Urinary bladder (tissue), 4 donors: ENCODE measurements around the gene ASIC2. TPM values are rescaled to one million over a fixed set of nuclear protein-coding genes. Genes with fewer than 3 reads are reported as not detected.

ENCODE experiments used
- DNase-seq: peaks from one replicate; pipeline ENCODE4 v3.0.0-alpha.2; 2015; ENCODE audit errors: extremely low spot score
- H3K27ac ChIP-seq: one replicate; pipeline ENCODE4 v1.5.1; 2013; ENCODE audit warnings: low read depth, mild to moderate bottlenecking, moderate library complexity
- H3K36me3 ChIP-seq: one replicate; pipeline ENCODE4 v1.6.1; 2013; ENCODE audit warnings: mild to moderate bottlenecking, moderate library complexity; ENCODE audit not compliant: insufficient read depth
- H3K4me1 ChIP-seq: one replicate; pipeline ENCODE4 v1.6.1; 2013; ENCODE audit warnings: mild to moderate bottlenecking, moderate library complexity; ENCODE audit not compliant: insufficient read depth
- H3K4me3 ChIP-seq: one replicate; pipeline ENCODE4 v1.5.1; 2013; ENCODE audit warnings: low read depth, low read length
- WGBS: extraction: QIAGEN DNeasy Blood & Tissue Kit; methylation state at CpG from one replicate; pipeline ENCODE4 v1.1.7; 2013; 5-methylcytosine and 5-hydroxymethylcytosine counted together
- polyA plus RNA-seq: library from polyadenylated mRNA; stranded (reverse); fragments of 200-250 nt; gene quantifications from one replicate; pipeline ENCODE4 v1.2.3, GENCODE V29; 2013
- total RNA-seq: library from RNA; depleted of rRNA; stranded (reverse); fragments of >200 nt; gene quantifications from one replicate; pipeline ENCODE4 v1.2.3, GENCODE V29; 2014
- donor health status: healthy with polysubstance abuse.
- donor health status: healthy.

ASIC2 gene
- total and polyA plus RNA-seq, 2 donors: 0.09 to 1.1 TPM

DNA sequence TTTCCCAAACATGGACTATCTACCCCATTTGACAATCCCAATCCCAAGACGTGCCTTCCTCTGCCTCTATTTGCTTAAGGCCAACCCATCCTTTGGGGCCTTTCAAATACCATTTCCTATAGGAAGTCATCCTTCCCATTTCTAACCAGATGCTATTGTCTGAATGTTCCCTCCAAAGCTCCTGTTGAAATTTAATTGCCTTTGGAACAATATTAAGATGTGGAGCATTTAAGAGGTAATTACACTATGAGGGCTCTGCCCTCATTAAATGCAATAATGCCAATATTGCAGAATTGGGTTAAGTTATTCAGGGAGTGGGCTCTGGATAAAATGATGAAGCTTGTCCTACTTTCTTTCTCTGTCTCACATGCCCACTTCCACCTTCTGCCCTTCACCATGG is 125.4 kb downstream of the ASIC2 start:
- Histone ChIP-seq H3K27ac (no peak overlapping the region), H3K4me3 (no peak overlapping the region), H3K4me1 (no peaks in the 10 kb centered on the region), H3K36me3 (no peaks in the 10 kb centered on the region)
- no peak for DNase-seq
- 69% methylated on average over 1 of the region's 1 CpG for WGBS

DNA sequence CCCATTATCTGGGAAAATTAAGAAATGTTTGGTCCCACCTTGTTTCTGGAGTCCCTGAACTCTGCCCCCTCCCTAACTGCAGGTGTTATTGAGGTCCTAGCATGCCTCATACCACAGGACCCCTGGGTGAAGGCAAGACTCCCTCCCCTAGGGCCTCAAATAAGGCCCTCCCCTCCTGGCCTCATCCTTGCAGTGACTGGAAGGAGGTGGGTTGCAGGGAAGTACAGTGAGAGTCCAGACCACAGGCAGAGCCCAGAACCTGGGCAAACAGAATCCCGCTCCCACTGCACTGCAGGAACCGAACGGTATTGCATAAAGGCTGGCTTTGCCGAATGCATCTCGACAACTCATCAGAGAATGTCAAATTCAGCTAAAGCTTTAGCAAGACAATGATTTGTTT is 126.6 kb downstream of the ASIC2 start:
- H3K36me3 ChIP-seq: no peaks in the 10 kb centered on the region
- WGBS: 79% methylated on average over 5 of the region's 5 CpGs
- H3K27ac ChIP-seq: no peak overlapping the region
- no peak for DNase-seq
- no peaks in the 10 kb centered on the region for H3K4me1 ChIP-seq
- no peak overlapping the region for H3K4me3 ChIP-seq

DNA sequence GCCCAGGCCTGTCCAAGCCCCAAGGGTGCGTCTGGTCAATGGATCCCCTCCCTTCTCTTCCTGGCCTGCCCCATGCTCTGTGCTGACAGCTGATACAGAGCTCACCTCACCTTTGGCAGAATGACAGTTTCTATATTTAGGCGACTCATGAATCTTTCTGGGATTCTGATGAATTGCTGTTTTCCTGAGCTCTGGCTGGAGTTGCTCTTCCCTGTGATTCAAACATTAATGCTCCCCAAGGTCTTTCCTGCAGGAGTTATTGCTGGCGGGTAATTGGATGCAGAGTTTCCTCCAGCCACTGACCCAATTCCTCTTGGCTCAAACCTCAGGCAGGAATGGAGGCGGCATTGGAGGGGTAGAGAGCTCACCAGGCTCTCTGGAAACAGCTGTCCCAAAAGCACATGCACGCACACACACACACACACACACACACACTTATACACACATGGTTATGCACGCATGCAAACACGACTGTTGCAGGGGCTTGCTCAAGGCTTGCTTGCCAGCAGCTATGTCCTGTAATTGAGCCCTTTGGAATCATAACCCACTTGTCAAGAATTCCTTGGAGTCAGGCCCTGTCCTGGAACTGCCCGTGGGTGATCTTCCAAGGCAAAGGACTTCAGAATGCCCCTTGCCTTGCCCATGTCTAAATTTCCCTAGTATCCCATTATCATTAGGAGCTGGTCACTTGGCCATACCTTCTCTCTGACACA is 128.8 kb downstream of the ASIC2 start:
- H3K27ac ChIP-seq: no peak overlapping the region
- DNase-seq: no peak
- no peaks in the 10 kb centered on the region for H3K36me3 ChIP-seq
- no peak overlapping the region for H3K4me3 ChIP-seq
- no peaks in the 10 kb centered on the region for H3K4me1 ChIP-seq
- 53% methylated on average over 8 of the region's 8 CpGs for WGBS

DNA sequence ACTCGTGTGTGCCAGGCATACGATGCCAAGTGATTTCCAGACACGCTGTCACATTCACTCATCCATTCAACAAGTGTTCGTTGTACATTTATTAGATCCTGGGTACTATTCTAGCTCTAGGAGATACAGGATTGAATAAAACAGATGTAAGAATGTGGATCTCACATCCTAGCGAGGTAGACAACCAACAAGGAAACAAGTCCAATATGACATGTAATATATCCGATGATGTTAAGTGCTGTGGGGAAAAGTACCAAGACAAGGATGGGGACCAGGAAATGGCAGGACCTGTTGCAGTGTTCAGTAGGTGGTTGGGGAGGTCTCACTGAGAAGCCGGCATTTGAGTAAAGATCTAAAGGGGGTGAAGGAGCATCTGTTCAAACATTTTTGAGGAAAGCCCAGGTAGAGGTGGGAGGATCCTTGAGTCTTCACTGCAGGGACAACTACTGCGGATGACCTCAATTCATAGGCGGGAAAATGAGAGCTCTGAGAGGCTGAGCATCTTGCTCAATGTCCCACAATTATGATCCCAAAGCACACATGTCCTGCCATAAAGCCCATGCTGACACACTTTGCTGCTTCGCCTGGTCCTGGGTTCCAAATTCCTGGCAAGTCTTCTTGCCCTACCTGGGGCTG is 129.4 kb downstream of the ASIC2 start:
- Histone ChIP-seq H3K27ac (no peak overlapping the region), H3K4me3 (no peak overlapping the region), H3K36me3 (no peaks in the 10 kb centered on the region), H3K4me1 (no peaks in the 10 kb centered on the region)
- 88% methylated on average over 10 of the region's 10 CpGs for WGBS
- no peak for DNase-seq

GRCh38 chr17:33154869-33155455 is 138.1 kb downstream of the ASIC2 start:
- WGBS: 61% methylated on average over 19 of the region's 19 CpGs
- Histone ChIP-seq H3K36me3 (no peaks in the 10 kb centered on the region), H3K4me1 (no peaks in the 10 kb centered on the region), H3K4me3 (no peak overlapping the region), H3K27ac (no peak overlapping the region)
- DNase-seq: no peak

DNA sequence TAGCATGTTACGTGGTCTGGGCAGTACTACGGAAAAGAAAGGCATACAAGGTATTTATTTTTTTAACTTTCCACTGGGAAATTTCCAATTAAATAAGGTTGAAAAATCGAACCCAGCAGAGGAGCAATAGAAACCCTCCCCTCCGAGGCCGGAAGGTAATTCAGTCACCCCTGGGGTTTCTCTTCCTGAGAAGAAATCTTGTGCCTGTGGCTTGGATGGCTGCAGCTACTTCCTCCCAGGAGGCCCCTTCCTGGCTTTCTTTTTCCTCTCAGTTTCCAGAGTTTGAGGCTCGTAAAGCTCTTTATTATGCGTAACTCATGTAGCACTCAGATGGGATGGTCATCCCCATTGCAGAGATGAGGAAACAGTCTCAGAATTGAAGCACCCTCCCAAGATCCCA is 140.3 kb downstream of the ASIC2 start:
- no peak for DNase-seq
- WGBS: 32% methylated on average over 7 of the region's 7 CpGs
- Histone ChIP-seq H3K27ac (no peak overlapping the region), H3K4me1 (no peaks in the 10 kb centered on the region), H3K36me3 (no peaks in the 10 kb centered on the region), H3K4me3 (no peak overlapping the region)

- no peak overlapping the region for H3K27ac ChIP-seq
- WGBS: 89% methylated on average over 5 of the region's 5 CpGs
- no peak for DNase-seq
- no peaks in the 10 kb centered on the region for H3K36me3 ChIP-seq
- no peaks in the 10 kb centered on the region for H3K4me1 ChIP-seq
- H3K4me3 ChIP-seq: no peak overlapping the region
These were observed 141.5 kb downstream of the ASIC2 start for GRCh38 chr17:33151565-33151964.

DNA sequence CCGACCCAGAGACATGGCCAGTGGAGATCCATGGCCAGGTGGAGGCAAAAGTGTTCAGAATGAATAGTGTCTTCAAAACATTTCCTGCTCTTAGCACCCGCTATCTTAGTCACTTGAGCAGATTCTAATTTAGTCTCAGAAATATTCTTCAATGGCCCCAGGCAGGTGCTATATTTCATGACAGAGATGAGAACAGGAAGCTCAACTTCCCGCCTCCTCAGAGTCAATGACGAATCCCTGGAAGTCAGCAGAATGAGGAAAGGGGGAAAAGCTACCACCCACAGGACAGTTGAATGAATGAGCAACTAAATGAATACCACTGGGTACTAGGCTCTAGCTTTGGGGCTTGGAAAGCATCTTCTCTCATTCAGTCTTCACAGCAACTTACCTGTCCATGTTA is 147.2 kb downstream of the ASIC2 start:
- Histone ChIP-seq H3K36me3 (no peaks in the 10 kb centered on the region), H3K4me1 (no peaks in the 10 kb centered on the region), H3K4me3 (no peak overlapping the region), H3K27ac (no peak overlapping the region)
- whole genome bisulfite sequencing: 79% methylated on average over 4 of the region's 4 CpGs
- no peak for DNase-seq

DNA sequence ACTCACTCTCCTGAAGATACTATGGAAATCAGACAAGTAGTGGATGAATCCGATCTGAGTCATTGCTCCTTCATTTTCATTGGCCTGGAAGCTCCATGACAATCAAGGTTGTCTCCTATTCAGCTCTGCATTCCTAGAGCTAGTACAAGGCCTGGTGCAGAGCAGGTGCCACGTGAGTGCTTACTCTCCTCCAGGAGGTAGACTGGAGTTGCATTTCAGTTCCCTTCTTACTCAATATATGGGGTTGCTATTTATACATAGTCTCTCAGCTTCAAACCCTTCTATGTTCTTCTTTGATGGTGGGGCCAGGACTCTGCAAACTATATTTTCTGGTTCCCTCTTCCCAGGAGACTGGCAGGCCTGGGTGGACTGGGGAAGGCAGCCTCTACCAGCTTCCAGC is 148.3 kb downstream of the ASIC2 start:
- 75% methylated on average over 2 of the region's 2 CpGs for WGBS
- Histone ChIP-seq H3K4me3 (no peak overlapping the region), H3K4me1 (no peaks in the 10 kb centered on the region)

DNA sequence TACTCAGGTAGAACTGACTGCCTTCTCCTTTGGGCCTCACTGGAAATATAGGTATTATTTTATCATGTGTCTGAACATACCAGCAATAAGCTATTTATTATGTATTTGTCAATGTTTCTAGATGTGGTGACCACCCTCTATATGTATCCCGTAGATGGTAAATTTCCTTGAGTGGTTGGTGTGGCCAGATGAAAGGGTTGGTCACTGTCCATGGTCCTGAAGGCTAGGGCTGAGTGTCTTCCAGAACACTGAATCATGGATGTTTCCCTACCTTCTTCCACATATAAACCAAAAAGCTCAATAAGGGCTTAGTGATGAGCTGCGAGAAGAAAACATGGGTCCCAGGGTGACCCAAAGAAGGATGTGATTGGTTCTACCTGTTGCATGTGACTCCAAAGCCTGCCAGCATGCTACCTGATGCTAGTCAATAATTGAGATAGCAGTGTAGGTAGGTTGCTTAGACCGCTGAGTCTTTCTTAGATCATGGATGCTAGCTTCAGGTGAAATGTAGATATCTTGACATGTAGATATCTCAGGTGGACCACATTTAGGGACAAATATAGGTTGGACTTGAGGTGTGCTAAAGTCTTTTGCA is 150.3 kb downstream of the ASIC2 start:
- Histone ChIP-seq H3K4me3 (no peak overlapping the region), H3K36me3 (no peaks in the 10 kb centered on the region), H3K27ac (no peak overlapping the region), H3K4me1 (no peaks in the 10 kb centered on the region)
- 59% methylated on average over 3 of the region's 3 CpGs for WGBS
- no peak for DNase-seq

More for the DNA sequence above, 148.3 kb downstream of the ASIC2 start:
- DNase-seq: no peak
- Histone ChIP-seq H3K27ac (no peak overlapping the region), H3K36me3 (no peaks in the 10 kb centered on the region)

- Histone ChIP-seq H3K4me3 (no peak overlapping the region), H3K4me1 (no peaks in the 10 kb centered on the region), H3K27ac (no peak overlapping the region), H3K36me3 (no peaks in the 10 kb centered on the region)
- WGBS: 31% methylated on average over 4 of the region's 4 CpGs
- no peak for DNase-seq
These were observed 152.5 kb downstream of the ASIC2 start for GRCh38 chr17:33140413-33141099.

DNA sequence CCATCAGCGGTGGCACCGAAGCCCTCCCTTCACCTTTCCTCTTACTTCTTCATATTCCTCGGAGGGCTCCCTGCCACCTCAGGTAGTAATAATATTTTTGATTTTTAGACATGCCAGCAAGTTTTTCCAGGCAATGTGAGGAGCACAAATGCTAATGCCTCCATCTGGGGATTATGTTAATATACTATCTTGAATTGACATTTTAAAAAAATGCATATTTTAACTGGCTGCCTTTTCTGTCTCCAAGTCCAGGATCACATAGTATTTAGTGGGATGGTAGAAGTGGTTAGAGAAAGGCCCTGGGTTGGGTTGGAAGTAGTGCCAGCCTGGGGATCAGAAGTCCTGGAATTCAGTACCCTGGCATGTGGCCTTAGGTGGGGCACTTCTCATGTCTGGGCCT is 154.5 kb downstream of the ASIC2 start:
- no peak for DNase-seq
- H3K4me3 ChIP-seq: no peak overlapping the region
- no peaks in the 10 kb centered on the region for H3K4me1 ChIP-seq
- no peaks in the 10 kb centered on the region for H3K36me3 ChIP-seq
- WGBS: 70% methylated on average over 3 of the region's 3 CpGs
- no peak overlapping the region for H3K27ac ChIP-seq

GRCh38 chr17:33137426-33137825 is 155.7 kb downstream of the ASIC2 start:
- no peak overlapping the region for H3K27ac ChIP-seq
- no peak overlapping the region for H3K4me3 ChIP-seq
- no peak for DNase-seq

More at GRCh38 chr17:33137426-33137825, 155.7 kb downstream of the ASIC2 start:
- Histone ChIP-seq H3K4me1 (no peaks in the 10 kb centered on the region), H3K36me3 (no peaks in the 10 kb centered on the region)
